CD14-positive monocyte (primary cell): Measurements from ENCODE around the gene IER5L. TPM values are rescaled to one million over a fixed set of nuclear protein-coding genes. Genes with fewer than 3 reads are reported as not detected.

Source experiments
- DNase-seq, 3 donors: peaks; one replicate each; pipeline ENCODE4 v3.0.0-alpha.2; 2011 to 2022
- H2AFZ ChIP-seq: 2 replicates; pipeline ENCODE4 v1.6.0; 2012; ENCODE audit warnings: mild to moderate bottlenecking, low read depth, low read length, inconsistent platforms; ENCODE audit not compliant: insufficient read depth, poor library complexity, severe bottlenecking
- H3K27ac ChIP-seq, 2 donors: 1 replicate in 1 of 2; 2 replicates in 1 of 2; pipeline ENCODE4 v1.5.1; 2012 to 2013; ENCODE audit warnings: low read length in 2 of 2, control low read depth in 1 of 2, inconsistent platforms in 1 of 2, low read depth in 1 of 2, mild to moderate bottlenecking in 1 of 2
- H3K27me3 ChIP-seq, 2 donors: one replicate each; pipeline versions ENCODE4 v1.6.0 to v1.6.1; 2011 to 2013; ENCODE audit warnings: low read length in 2 of 2; ENCODE audit not compliant: control insufficient read depth in 2 of 2, insufficient read depth in 2 of 2
- H3K36me3 ChIP-seq, 2 donors: replicated peaks in 1 of 2; 1 replicate in 1 of 2; 2 replicates in 1 of 2; pipeline versions ENCODE4 v1.5.1 to v1.6.1; 2012 to 2013; ENCODE audit warnings: low read length in 2 of 2, control low read depth in 1 of 2, inconsistent platforms in 1 of 2, mild to moderate bottlenecking in 1 of 2; ENCODE audit not compliant: insufficient read depth in 2 of 2, control insufficient read depth in 1 of 2
- H3K4me1 ChIP-seq, 2 donors: 1 replicate in 1 of 2; 2 replicates in 1 of 2; pipeline versions ENCODE4 v1.5.1 to v1.6.1; 2012 to 2013; ENCODE audit warnings: low read length in 2 of 2, control low read depth in 1 of 2, inconsistent platforms in 1 of 2, mild to moderate bottlenecking in 1 of 2, moderate library complexity in 1 of 2; ENCODE audit not compliant: insufficient read depth in 2 of 2, control insufficient read depth in 1 of 2
- H3K4me2 ChIP-seq: replicated peaks from 2 replicates; pipeline ENCODE3; 2012; ENCODE audit warnings: low read length, moderate library complexity, mild to moderate bottlenecking; ENCODE audit not compliant: poor library complexity, severe bottlenecking; ENCODE audit errors: extremely low read depth
- H3K4me3 ChIP-seq, 3 experiments: fragments of 200-600 bp in 1 of 3; sonication (generic) in 1 of 3; replicated peaks in 1 of 3; 1 replicate in 2 of 3; 2 replicates in 1 of 3; pipeline ENCODE4 v1.5.1; 2011 to 2013; ENCODE audit warnings: low read length in 3 of 3, mild to moderate bottlenecking in 3 of 3, control low read depth in 2 of 3, low read depth in 2 of 3, inconsistent platforms in 1 of 3, moderate library complexity in 1 of 3
- H3K79me2 ChIP-seq: 2 replicates; pipeline ENCODE4 v1.6.0; 2012; ENCODE audit warnings: mild to moderate bottlenecking, control low read depth, inconsistent platforms, low read length, moderate library complexity; ENCODE audit not compliant: insufficient read depth
- H3K9ac ChIP-seq: 2 replicates; pipeline ENCODE4 v1.6.0; 2017; ENCODE audit warnings: low read length, mild to moderate bottlenecking; ENCODE audit not compliant: insufficient read depth, poor library complexity, severe bottlenecking
- H3K9me3 ChIP-seq, 2 donors: replicated peaks in 1 of 2; 1 replicate in 1 of 2; 2 replicates in 1 of 2; pipeline versions ENCODE4 v1.5.1 to v1.6.1; 2012 to 2013; ENCODE audit warnings: low read length in 2 of 2, control low read depth in 1 of 2; ENCODE audit not compliant: control insufficient read depth in 1 of 2, insufficient read depth in 1 of 2
- H4K20me1 ChIP-seq: 2 replicates; pipeline ENCODE4 v1.6.0; 2012; ENCODE audit warnings: mild to moderate bottlenecking, low read length, control low read depth, moderate library complexity; ENCODE audit not compliant: insufficient read depth
- H3K27ac Mint-ChIP-seq, 7 donors: one replicate each; pipeline ENCODE4 v1.8.0; 2020; ENCODE audit warnings: mild to moderate bottlenecking in 7 of 7, mixed read lengths in 7 of 7, moderate library complexity in 6 of 7, inconsistent platforms in 2 of 7
- H3K27me3 Mint-ChIP-seq, 3 donors: one replicate each; pipeline ENCODE4 v1.8.0; 2021 to 2022; ENCODE audit warnings: low read depth in 3 of 3, mild to moderate bottlenecking in 3 of 3, mixed read lengths in 3 of 3, moderate library complexity in 3 of 3, inconsistent platforms in 1 of 3
- H3K36me3 Mint-ChIP-seq, 2 donors: one replicate each; pipeline ENCODE4 v1.8.0; 2020; ENCODE audit warnings: mixed read lengths in 2 of 2, inconsistent platforms in 1 of 2, mild to moderate bottlenecking in 1 of 2
- H3K4me1 Mint-ChIP-seq: one replicate; pipeline ENCODE4 v1.8.0; 2020; ENCODE audit warnings: mild to moderate bottlenecking, mixed read lengths
- H3K4me3 Mint-ChIP-seq, 2 donors: one replicate each; pipeline ENCODE4 v1.8.0; 2020; ENCODE audit warnings: mild to moderate bottlenecking in 2 of 2, mixed read lengths in 2 of 2, moderate library complexity in 1 of 2
- H3K9me3 Mint-ChIP-seq, 7 donors: one replicate each; pipeline ENCODE4 v1.8.0; 2020 to 2022; ENCODE audit warnings: mixed read lengths in 7 of 7, mild to moderate bottlenecking in 6 of 7, moderate library complexity in 6 of 7, inconsistent platforms in 2 of 7
- WGBS: methylation state at CpG from one replicate; pipeline ENCODE4 v1.1.5; 2013; ENCODE audit warnings: missing lambda C conversion rate; ENCODE audit not compliant: insufficient coverage; 5-methylcytosine and 5-hydroxymethylcytosine counted together
- intact Hi-C, 2 donors: fragments of 100-400 bp; cut with micrococcal nuclease; formaldehyde crosslinking; loops; one replicate each; pipeline versions ENCODE4 v1.15.0 to v1.15.1; 2023
- polyA plus RNA-seq, 3 donors: library from polyadenylated mRNA; depleted of rRNA in 1 of 3; unstranded in 2 of 3; stranded (reverse) in 1 of 3; fragments of 300-500 nt in 2 of 3; fragments of >200 nt in 1 of 3; fragmentation: Illumina TruSeq in 2 of 3; gene quantifications; 1 replicate in 2 of 3; 2 replicates in 1 of 3; pipeline ENCODE4 v1.2.3, GENCODE V29; 2012 to 2021
- TF ChIP-seq, protein P1 (sequence below): fragments of 200-600 bp; IDR thresholded peaks from one replicate; pipeline ENCODE4 v1.8.0; 2022; ENCODE audit warnings: antibody characterized with exemption, mild to moderate bottlenecking

The IER5L gene
- polyA plus RNA-seq, 3 donors: 0.36 to 15.5 (median 0.79) TPM

DNA sequence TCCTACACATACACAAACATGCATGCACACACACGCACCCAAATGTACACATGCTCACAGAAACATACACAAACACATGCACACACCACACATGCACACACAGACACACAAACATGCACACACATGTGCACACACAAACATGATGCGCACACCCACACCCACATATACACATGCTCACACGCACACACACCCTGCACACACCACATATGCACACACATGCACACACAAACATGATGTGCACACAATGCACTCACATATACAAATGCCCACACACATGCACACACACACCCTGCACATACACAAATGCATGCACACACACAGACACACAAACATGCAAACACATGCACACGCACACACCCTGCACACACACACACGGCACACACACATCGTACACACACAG is 7.3 kb upstream of the IER5L start:
- TF ChIP-seq, protein P1, sequence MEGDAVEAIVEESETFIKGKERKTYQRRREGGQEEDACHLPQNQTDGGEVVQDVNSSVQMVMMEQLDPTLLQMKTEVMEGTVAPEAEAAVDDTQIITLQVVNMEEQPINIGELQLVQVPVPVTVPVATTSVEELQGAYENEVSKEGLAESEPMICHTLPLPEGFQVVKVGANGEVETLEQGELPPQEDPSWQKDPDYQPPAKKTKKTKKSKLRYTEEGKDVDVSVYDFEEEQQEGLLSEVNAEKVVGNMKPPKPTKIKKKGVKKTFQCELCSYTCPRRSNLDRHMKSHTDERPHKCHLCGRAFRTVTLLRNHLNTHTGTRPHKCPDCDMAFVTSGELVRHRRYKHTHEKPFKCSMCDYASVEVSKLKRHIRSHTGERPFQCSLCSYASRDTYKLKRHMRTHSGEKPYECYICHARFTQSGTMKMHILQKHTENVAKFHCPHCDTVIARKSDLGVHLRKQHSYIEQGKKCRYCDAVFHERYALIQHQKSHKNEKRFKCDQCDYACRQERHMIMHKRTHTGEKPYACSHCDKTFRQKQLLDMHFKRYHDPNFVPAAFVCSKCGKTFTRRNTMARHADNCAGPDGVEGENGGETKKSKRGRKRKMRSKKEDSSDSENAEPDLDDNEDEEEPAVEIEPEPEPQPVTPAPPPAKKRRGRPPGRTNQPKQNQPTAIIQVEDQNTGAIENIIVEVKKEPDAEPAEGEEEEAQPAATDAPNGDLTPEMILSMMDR: no peak

DNA sequence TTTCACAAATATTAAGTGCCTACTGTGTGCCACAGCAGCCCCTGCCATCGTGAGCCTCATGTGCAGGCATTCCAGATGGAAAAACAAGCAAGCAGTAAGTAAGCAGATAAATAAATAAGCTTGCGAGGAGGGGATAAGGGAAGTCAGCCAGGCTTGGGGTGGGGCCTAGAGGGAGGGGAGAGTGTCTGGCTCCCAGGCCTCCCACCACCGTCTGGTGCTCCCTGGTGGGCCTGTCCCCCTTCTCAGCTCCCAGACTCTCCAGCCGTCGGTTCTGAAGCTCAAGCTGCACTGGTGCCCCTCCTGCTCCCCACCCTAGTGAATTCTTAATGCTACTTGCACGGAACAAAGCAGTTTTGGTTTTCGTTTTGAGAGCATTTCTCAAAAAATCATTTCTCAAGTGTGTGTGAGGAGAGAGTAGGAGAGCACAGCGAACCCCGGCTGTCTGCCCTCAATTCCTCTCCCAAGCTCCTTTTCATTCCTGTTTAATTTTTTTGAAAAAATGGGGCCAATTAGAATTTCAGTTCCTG is 6.6 kb upstream of the IER5L start:
- no peak overlapping the region for H3K4me3 Mint-ChIP-seq
- no peak overlapping the region for H3K27ac Mint-ChIP-seq
- no peaks in the 10 kb centered on the region for H3K36me3 Mint-ChIP-seq
- Histone ChIP-seq H3K9me3 (peaks cover 0 to 5% of the 10 kb centered on the region in 2 donors), H3K79me2 (no peaks in the 10 kb centered on the region), H3K27ac (no peak overlapping the region), H3K36me3 (no peaks in the 10 kb centered on the region), H4K20me1 (no peaks in the 10 kb centered on the region), H3K4me1 (no peaks in the 10 kb centered on the region), H2AFZ (no peak overlapping the region), H3K9ac (no peak overlapping the region), H3K4me3 (no peak overlapping the region), H3K4me2 (no peak overlapping the region), H3K27me3 (no peaks in the 10 kb centered on the region)
- no peaks in the 10 kb centered on the region for H3K4me1 Mint-ChIP-seq
- peaks cover 2 to 9% (median 9%) of the 10 kb centered on the region in 3 donors for H3K27me3 Mint-ChIP-seq
- H3K9me3 Mint-ChIP-seq: peaks cover 0 to 7% (median 3%) of the 10 kb centered on the region in 7 donors
- intact Hi-C loops: no loop called here
- no peak for DNase-seq
- 85% methylated on average over 2 of the region's 9 CpGs for WGBS
- TF ChIP-seq, protein P1: no peak

More for the DNA sequence above, 7.3 kb upstream of the IER5L start:
- no peaks in the 10 kb centered on the region for H3K27me3 ChIP-seq
- Mint-ChIP-seq H3K4me3 (no peak overlapping the region), H3K27ac (no peak overlapping the region), H3K36me3 (no peaks in the 10 kb centered on the region), H3K9me3 (peaks cover 0 to 7% (median 3%) of the 10 kb centered on the region in 7 donors), H3K27me3 (peaks cover 2 to 7% (median 7%) of the 10 kb centered on the region in 3 donors), H3K4me1 (no peaks in the 10 kb centered on the region)
- H3K4me3 ChIP-seq: no peak overlapping the region
- 94% methylated on average over 2 of the region's 6 CpGs for WGBS
- no peaks in the 10 kb centered on the region for H3K36me3 ChIP-seq
- H3K9ac ChIP-seq: no peak overlapping the region
- no peak overlapping the region for H3K27ac ChIP-seq
- no peaks in the 10 kb centered on the region for H3K79me2 ChIP-seq
- H2AFZ ChIP-seq: no peak overlapping the region
- no peaks in the 10 kb centered on the region for H4K20me1 ChIP-seq
- H3K9me3 ChIP-seq: peaks cover 0 to 5% of the 10 kb centered on the region in 2 donors
- H3K4me1 ChIP-seq: no peaks in the 10 kb centered on the region
- DNase-seq: no peak
- no peak overlapping the region for H3K4me2 ChIP-seq
- intact Hi-C loops: no loop called here
